HepG2 (cell line): ENCODE data around the gene TP53. TPM values are rescaled to one million over a fixed set of nuclear protein-coding genes. Genes with fewer than 3 reads are reported as not detected.

Source experiments
- ATAC-seq: fragments of 200-7000 bp; cut with Tn5 transposase; 3 replicates; pipeline ENCODE4 v1.9.1; 2020; ENCODE audit warnings: mild to moderate bottlenecking, moderate library complexity
- BruUV-seq: library from RNA; stranded (reverse); fragments of 400-500 nt; replicated peaks from 2 replicates; lab custom pipeline; 2021; lab: Mats Ljungman, UMichigan
- CTCF ChIA-PET: fragments of 300-600 bp; formaldehyde crosslinking; extraction: SDS; loops from one replicate; lab custom pipeline; 2021; ENCODE audit warnings: low total read pairs, inconsistent platforms, low intra/inter-chr PET ratio; lab: Yijun Ruan, JAX
- POLR2A ChIA-PET: fragments of 350-600 bp; sonication (Branson Sonifier 250); formaldehyde crosslinking; loops from one replicate; lab custom pipeline; 2020; ENCODE audit warnings: antibody characterized with exemption, inconsistent platforms; lab: Yijun Ruan, JAX
- DNase-seq: peaks from one replicate; pipeline ENCODE4 v3.0.0-alpha.2; 2015; ENCODE audit warnings: low spot score
- FAIRE-seq: peaks from 3 replicates; lab custom pipeline; 2011; peaks lifted over from hg19 to GRCh38; lab: Jason Lieb, UNC
- H2AFZ ChIP-seq: one replicate; pipeline ENCODE4 v1.6.1; 2011; ENCODE audit warnings: low read length, inconsistent platforms
- H3K27ac ChIP-seq: fragments of 300-600 bp; 3 replicates; pipeline ENCODE4 v1.8.0; 2011; ENCODE audit warnings: mixed run types, mild to moderate bottlenecking, mixed read lengths, low read length, inconsistent platforms; ENCODE audit not compliant: insufficient read depth; ENCODE audit errors: extremely low read length
- H3K27me3 ChIP-seq, 2 experiments: fragments of 200-600 bp in 1 of 2; 2 replicates in 1 of 2; 3 replicates in 1 of 2; pipeline versions ENCODE4 v1.6.0 to v1.8.0; 2011; ENCODE audit warnings: low read length in 2 of 2, mild to moderate bottlenecking in 2 of 2, moderate library complexity in 2 of 2, inconsistent platforms in 1 of 2; ENCODE audit not compliant: insufficient read depth in 2 of 2, control insufficient read depth in 1 of 2
- H3K36me3 ChIP-seq, 2 experiments: fragments of 200-600 bp in 1 of 2; replicated peaks in 1 of 2; 2 replicates in 1 of 2; 3 replicates in 1 of 2; pipeline versions ENCODE4 v1.5.1 to v1.8.0; 2011; ENCODE audit warnings: low read length in 2 of 2, inconsistent platforms in 1 of 2; ENCODE audit not compliant: insufficient read depth in 2 of 2, control insufficient read depth in 1 of 2
- H3K4me1 ChIP-seq: 2 replicates; pipeline ENCODE4 v1.5.1; 2012; ENCODE audit warnings: low read length, inconsistent platforms; ENCODE audit not compliant: insufficient read depth
- H3K4me2 ChIP-seq: 2 replicates; pipeline ENCODE4 v1.6.0; 2011; ENCODE audit warnings: low read depth, low read length, inconsistent platforms
- H3K4me3 ChIP-seq, 3 experiments: fragments of 200-600 bp in 1 of 3; sonication (generic), shearing (Covaris generic) in 1 of 3; replicated peaks in 1 of 3; 2 replicates each; pipeline ENCODE4 v1.5.1; 2011 to 2016; ENCODE audit warnings: low read length in 3 of 3, inconsistent platforms in 2 of 3, low read depth in 2 of 3, mild to moderate bottlenecking in 2 of 3, control low read depth in 1 of 3, mixed read lengths in 1 of 3; ENCODE audit not compliant: insufficient read depth in 1 of 3
- H3K79me2 ChIP-seq: one replicate; pipeline ENCODE4 v1.6.1; 2011; ENCODE audit warnings: low read length, inconsistent platforms; ENCODE audit not compliant: insufficient read depth
- H3K9ac ChIP-seq: 2 replicates; pipeline ENCODE4 v1.6.0; 2011; ENCODE audit warnings: mild to moderate bottlenecking, low read depth, low read length, inconsistent platforms; ENCODE audit not compliant: insufficient read depth
- H3K9me3 ChIP-seq: 2 replicates; pipeline ENCODE4 v1.5.1; 2012; ENCODE audit warnings: mild to moderate bottlenecking, low read length
- H4K20me1 ChIP-seq: 2 replicates; pipeline ENCODE4 v1.6.0; 2011; ENCODE audit warnings: inconsistent platforms, mild to moderate bottlenecking, low read length, moderate library complexity; ENCODE audit not compliant: insufficient read depth
- BORCS8-MEF2B ChIP-seq: sonication (generic); formaldehyde crosslinking; IDR thresholded peaks from 2 replicates; pipeline ENCODE4 v1.8.0; 2022; ENCODE audit warnings: mild to moderate bottlenecking, missing genetic modification reagents
- CTCF ChIP-seq: sonication (generic); formaldehyde crosslinking; IDR thresholded peaks from 2 replicates; pipeline ENCODE4 v1.5.0; 2020; ENCODE audit warnings: mild to moderate bottlenecking, missing genetic modification reagents, moderate library complexity
- DNMT3B ChIP-seq: conservative IDR thresholded peaks from 2 replicates; pipeline ENCODE4 v1.6.1; 2016; ENCODE audit warnings: missing biosample characterization, control low read depth
- GABPA ChIP-seq, 2 experiments: IDR thresholded peaks; 2 replicates each; pipeline ENCODE4 v1.6.1; 2011 to 2016; ENCODE audit warnings: low read depth in 2 of 2, low read length in 1 of 2, missing biosample characterization in 1 of 2, missing genetic modification characterization in 1 of 2
- HNRNPL ChIP-seq: fragments of 200-400 bp; formaldehyde crosslinking; IDR thresholded peaks from 2 replicates; pipeline ENCODE4 v1.6.1; 2017; ENCODE audit warnings: mild to moderate bottlenecking, low read depth, low read length
- KDM2A ChIP-seq: sonication (generic); formaldehyde crosslinking; IDR thresholded peaks from 2 replicates; pipeline ENCODE4 v1.4.0; 2020; ENCODE audit warnings: low read depth, missing genetic modification reagents, borderline replicate concordance
- MAZ ChIP-seq, 2 experiments: sonication (generic) in 1 of 2; formaldehyde crosslinking in 1 of 2; IDR thresholded peaks; 2 replicates each; pipeline versions ENCODE4 v1.5.0 to v1.6.1; 2012 to 2020; ENCODE audit warnings: low read depth in 2 of 2, mild to moderate bottlenecking in 2 of 2, borderline replicate concordance in 1 of 2, improper control_type of control experiment in 1 of 2, low read length in 1 of 2, missing genetic modification reagents in 1 of 2, moderate library complexity in 1 of 2
- NBN ChIP-seq: fragments of 450-650 bp; conservative IDR thresholded peaks from 2 replicates; pipeline ENCODE4 v1.6.1; 2017
- NCOR1 ChIP-seq: fragments of 200-600 bp; sonication (generic); IDR thresholded peaks from 2 replicates; pipeline ENCODE4 v1.7.0; 2017; ENCODE audit warnings: antibody characterized with exemption, low read length, borderline replicate concordance
- PCBP1 ChIP-seq: fragments of 200-400 bp; formaldehyde crosslinking; IDR thresholded peaks from 2 replicates; pipeline ENCODE4 v1.6.1; 2017; ENCODE audit warnings: mild to moderate bottlenecking, low read depth, low read length, borderline replicate concordance
- POGZ ChIP-seq: sonication (generic); formaldehyde crosslinking; IDR thresholded peaks from 2 replicates; pipeline ENCODE4 v1.4.0; 2020; ENCODE audit warnings: mild to moderate bottlenecking, missing genetic modification reagents
- REPIN1 ChIP-seq: sonication (generic); formaldehyde crosslinking; IDR thresholded peaks from 2 replicates; pipeline ENCODE4 v1.8.0; 2022; ENCODE audit warnings: missing genetic modification reagents, low read depth, mild to moderate bottlenecking, borderline replicate concordance
- SOX6 ChIP-seq, 2 experiments: fragments of 450-650 bp in 1 of 2; sonication (generic) in 1 of 2; formaldehyde crosslinking in 1 of 2; IDR thresholded peaks; 2 replicates each; pipeline versions ENCODE4 v1.4.0 to v1.6.1; 2017 to 2020; ENCODE audit warnings: antibody characterized with exemption in 1 of 2, mild to moderate bottlenecking in 1 of 2, missing genetic modification reagents in 1 of 2
- TBP ChIP-seq: sonication (generic); formaldehyde crosslinking; IDR thresholded peaks from 2 replicates; pipeline ENCODE4 v1.5.0; 2020; ENCODE audit warnings: missing genetic modification reagents
- TP53 ChIP-seq: sonication (generic); formaldehyde crosslinking; conservative IDR thresholded peaks from 2 replicates; pipeline ENCODE4 v1.4.0; 2020; ENCODE audit warnings: missing genetic modification reagents
- ZNF331 ChIP-seq: sonication (generic); formaldehyde crosslinking; IDR thresholded peaks from 2 replicates; pipeline ENCODE4 v1.4.0; 2020; ENCODE audit warnings: missing genetic modification reagents
- ZNF432 ChIP-seq: sonication (generic); formaldehyde crosslinking; IDR thresholded peaks from 2 replicates; pipeline ENCODE4 v1.5.0; 2020; ENCODE audit warnings: missing genetic modification reagents, mild to moderate bottlenecking, borderline replicate concordance
- ZNF703 ChIP-seq: sonication (generic); formaldehyde crosslinking; IDR thresholded peaks from 2 replicates; pipeline ENCODE4 v1.5.1; 2020; ENCODE audit warnings: missing genetic modification reagents, mild to moderate bottlenecking, moderate library complexity, borderline replicate concordance
- ZNF704 ChIP-seq: sonication (generic); formaldehyde crosslinking; IDR thresholded peaks from 2 replicates; pipeline ENCODE4 v1.8.1; 2023; ENCODE audit warnings: mild to moderate bottlenecking, inconsistent platforms, moderate library complexity, missing genetic modification reagents, borderline replicate concordance
- WGBS: methylation state at CpG from one replicate; pipeline ENCODE4 v1.1.6; 2017; ENCODE audit warnings: low lambda C conversion rate; 5-methylcytosine and 5-hydroxymethylcytosine counted together
- in situ Hi-C: cut with HindIII; loops from 2 replicates; pipeline ENCODE4 v1.10.0; 2017; ENCODE audit warnings: low pct_unique_long_range_greater_than_20kb; ENCODE audit not compliant: extremely low pct_ligation_motif_present
- intact Hi-C: fragments of 100-400 bp; cut with micrococcal nuclease; formaldehyde crosslinking; loops from one replicate; pipeline ENCODE4 v1.10.0; 2022; ENCODE audit not compliant: unreplicated experiment
- polyA plus RNA-seq, 8 experiments: library from polyadenylated mRNA; depleted of rRNA in 3 of 8; stranded (reverse) in 7 of 8; unstranded in 1 of 8; fragments of >200 nt; fragmentation: Illumina TruSeq in 4 of 8; extraction: Trizol in 4 of 8; gene quantifications; 2 replicates each; pipeline versions ENCODE4 v1.2.1 to v1.2.3, GENCODE V29; 2011 to 2016; ENCODE audit warnings: low read depth in 4 of 8, missing spikeins in 1 of 8, mixed read lengths in 1 of 8; ENCODE audit not compliant: insufficient read depth in 1 of 8
- total RNA-seq, 5 experiments: library from RNA; depleted of rRNA; stranded (reverse); fragments of >200 nt; fragmentation: Illumina TruSeq; extraction: Trizol; gene quantifications; 2 replicates each; pipeline ENCODE4 v1.2.3, GENCODE V29; 2016; ENCODE audit warnings: low read depth in 1 of 5

Gene TP53
- total and polyA plus RNA-seq, 2 of the 13 experiments (the other 11 are each of a cell fraction or from before 2014, with no cell fraction given) = 17.1 to 29.9 TPM

GRCh38 chr17:7716901-7717755, 29.8 kb upstream of the TP53 start, which contains the start of gene DNAH2:
TSS of gene DNAH2 (plus strand) at chr17:7717744. CDS start at chr17:7719735, 1,991 bp downstream.
- ATAC-seq (peak; percentile 86), FAIRE-seq (no peak), DNase-seq (peak; percentile 60)
- Histone ChIP-seq H3K27me3 (peaks cover 12 to 85% of the 10 kb centered on the region in 2 experiments), H2AFZ (no peak within 1 kb of the TSS), H3K9me3 (no peaks in the 10 kb centered on the region), H3K4me2 (peak within 1 kb of the TSS; percentile 78), H3K27ac (no peak within 1 kb of the TSS), H4K20me1 (no peaks in the 10 kb centered on the region), H3K79me2 (no peaks in the 10 kb centered on the region), H3K4me1 (peaks cover 27% of the 10 kb centered on the region), H3K9ac (no peak within 1 kb of the TSS), H3K36me3 (no peaks in the 10 kb centered on the region), H3K4me3 (peak within 1 kb of the TSS; percentile 49 to 72 (median 62); a peak in 5 of 6 replicates)
- in situ Hi-C loops = loop anchor here (5.0 kb wide), 1 partner anchor 85 kb away; the partner anchor contains the start of gene SHBG
- ChIA-PET POLR2A (interaction anchor here (0.9 to 2.0 kb wide), 4 partner anchors 11 to 31 kb away, joined by 3 to 6 read pairs (median 4); partner anchors contain the start of genes TP53 and WRAP53), CTCF (interaction anchor here (2.0 kb wide), 1 partner anchor 29 kb away, joined by 5 read pairs; the partner anchor contains the start of gene WRAP53)
- under 1% methylated on average over 53 of the region's 64 CpGs for WGBS
- intact Hi-C loops = no loop called here
- BruUV-seq = no TSS peak
- TF ChIP-seq ZNF331 (CRISPR knock-in tag) = peak; percentile 47; the same call in 1 of the 2 replicates
- no peak for TF ChIP-seq HNRNPL
- TF ChIP-seq ZNF704 (CRISPR knock-in tag) = 0 out of 2 replicates have a peak, but pooled peaks have one; percentile 17
- no peak for TF ChIP-seq TP53 (CRISPR knock-in tag)
- TF ChIP-seq TBP = no peak
- TF ChIP-seq REPIN1 (CRISPR knock-in tag) = peak; percentile 49; the same call in 1 of the 2 replicates
- no peak for TF ChIP-seq NCOR1
- TF ChIP-seq DNMT3B (CRISPR knock-in tag) = no peak
- no peak for TF ChIP-seq ZNF703
- peak; percentile 47; the same call in 1 of the 2 replicates for TF ChIP-seq POGZ (CRISPR knock-in tag)
- peak; percentile 87 for TF ChIP-seq CTCF
- TF ChIP-seq MAZ (IDR thresholded peaks at IDR 0.05; ENCODE audit: borderline replicate concordance, low read depth, low read length) = peak; percentile 84; the same call in 1 of the 2 replicates
- TF ChIP-seq MAZ (CRISPR knock-in tag; IDR thresholded peaks at IDR 0.05; ENCODE audit: low read depth) = peak; percentile 67
- no peak for TF ChIP-seq ZNF432 (CRISPR knock-in tag)
- no peak for TF ChIP-seq NBN
- TF ChIP-seq GABPA (IDR thresholded peaks at IDR 0.05; ENCODE audit: low read depth, low read length) = no peak
- no peak; the same call in 1 of the 2 replicates for TF ChIP-seq GABPA (CRISPR knock-in tag; IDR thresholded peaks at IDR 0.05; ENCODE audit: low read depth)
- TF ChIP-seq KDM2A = peak; percentile 67; the same call in 1 of the 2 replicates
- no peak for TF ChIP-seq SOX6 (IDR thresholded peaks at IDR 0.05)
- TF ChIP-seq SOX6 (CRISPR knock-in tag; IDR thresholded peaks at IDR 0.05) = peak; percentile 54
- 0 out of 2 replicates have a peak, but pooled peaks have one; percentile 35 for TF ChIP-seq BORCS8-MEF2B
- 0 out of 2 replicates have a peak, but pooled peaks have one; percentile 51 for TF ChIP-seq PCBP1
